ENCODE data around the gene SLC35F3. TPM values are rescaled to one million over a fixed set of nuclear protein-coding genes. Genes with fewer than 3 reads are reported as not detected.

Gene SLC35F3
- total RNA-seq, 1 donor, result not detected

- Histone ChIP-seq H3K79me2 (ENCODE audit: insufficient read depth, low read length) (no peaks in the 10 kb centered on the region), H3K4me1 (ENCODE audit: insufficient read depth, low read length) (no peaks in the 10 kb centered on the region), H3K27me3 (ENCODE audit: insufficient read depth, low read length) (no peaks in the 10 kb centered on the region), H3K4me2 (ENCODE audit: insufficient read depth, low read length) (no peak overlapping the region), H3K36me3 (ENCODE audit: insufficient read depth, low read length) (no peaks in the 10 kb centered on the region), H3K4me3 (ENCODE audit: insufficient read depth, low read length) (no peak overlapping the region), H4K20me1 (ENCODE audit: insufficient read depth, low read length) (no peaks in the 10 kb centered on the region), H3K9me3 (ENCODE audit: low read depth, low read length) (no peaks in the 10 kb centered on the region), H2AFZ (ENCODE audit: low read length) (no peak overlapping the region), H3K27ac (ENCODE audit: low read depth, low read length) (no peak overlapping the region)
- TF ChIP-seq CTCF (IDR thresholded peaks at IDR 0.05; ENCODE audit: extremely low read depth, low read depth, low read length), result no peak
- DNase-seq (ENCODE audit: insufficient read length, low spot score, missing footprints), result no peak
Observed at GRCh38 chr1:233940908-233941307, 36.4 kb downstream of the SLC35F3 start.

DNA sequence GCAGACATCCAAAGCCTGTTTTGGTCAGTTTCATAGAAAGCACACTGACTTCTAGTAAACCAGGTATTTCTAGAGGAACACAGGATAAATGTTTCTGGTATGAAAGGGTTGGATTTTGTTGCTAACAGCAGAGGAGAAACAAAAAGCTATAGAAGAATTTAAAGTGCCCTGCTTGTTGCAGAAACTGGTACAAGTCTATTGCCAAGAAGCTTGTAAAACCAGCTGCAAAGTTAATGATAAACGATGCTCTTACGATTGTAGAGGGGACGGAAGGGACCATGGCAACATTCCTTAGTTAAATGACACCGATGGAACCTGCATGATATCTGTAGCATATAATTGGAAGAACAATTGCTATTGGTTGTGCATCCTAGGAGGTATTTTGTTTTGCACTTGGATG is 40.1 kb downstream of the SLC35F3 start:
- TF ChIP-seq CTCF (IDR thresholded peaks at IDR 0.05; ENCODE audit: extremely low read depth, low read depth, low read length), result no peak

GRCh38 chr1:233945573-233945972 is 41.1 kb downstream of the SLC35F3 start:
- H3K36me3 ChIP-seq (ENCODE audit: insufficient read depth, low read length), result no peaks in the 10 kb centered on the region
- no peak overlapping the region for H2AFZ ChIP-seq (ENCODE audit: low read length)
- no peaks in the 10 kb centered on the region for H4K20me1 ChIP-seq (ENCODE audit: insufficient read depth, low read length)
- no peaks in the 10 kb centered on the region for H3K4me1 ChIP-seq (ENCODE audit: insufficient read depth, low read length)
- no peak overlapping the region for H3K27ac ChIP-seq (ENCODE audit: low read depth, low read length)
- no peaks in the 10 kb centered on the region for H3K79me2 ChIP-seq (ENCODE audit: insufficient read depth, low read length)
- H3K4me2 ChIP-seq (ENCODE audit: insufficient read depth, low read length), result no peak overlapping the region
- H3K9me3 ChIP-seq (ENCODE audit: low read depth, low read length), result no peaks in the 10 kb centered on the region
- no peak overlapping the region for H3K4me3 ChIP-seq (ENCODE audit: insufficient read depth, low read length)
- no peak for DNase-seq (ENCODE audit: insufficient read length, low spot score, missing footprints)
- H3K27me3 ChIP-seq (ENCODE audit: insufficient read depth, low read length), result no peaks in the 10 kb centered on the region
- TF ChIP-seq CTCF (IDR thresholded peaks at IDR 0.05; ENCODE audit: extremely low read depth, low read depth, low read length), result no peak

More for the DNA sequence above, 40.1 kb downstream of the SLC35F3 start:
- Histone ChIP-seq H2AFZ (ENCODE audit: low read length) (no peak overlapping the region), H3K4me3 (ENCODE audit: insufficient read depth, low read length) (no peak overlapping the region), H3K27me3 (ENCODE audit: insufficient read depth, low read length) (no peaks in the 10 kb centered on the region), H4K20me1 (ENCODE audit: insufficient read depth, low read length) (no peaks in the 10 kb centered on the region), H3K4me1 (ENCODE audit: insufficient read depth, low read length) (no peaks in the 10 kb centered on the region), H3K36me3 (ENCODE audit: insufficient read depth, low read length) (no peaks in the 10 kb centered on the region), H3K79me2 (ENCODE audit: insufficient read depth, low read length) (no peaks in the 10 kb centered on the region), H3K9me3 (ENCODE audit: low read depth, low read length) (no peaks in the 10 kb centered on the region), H3K4me2 (ENCODE audit: insufficient read depth, low read length) (no peak overlapping the region), H3K27ac (ENCODE audit: low read depth, low read length) (no peak overlapping the region)
- no peak for DNase-seq (ENCODE audit: insufficient read length, low spot score, missing footprints)

DNA sequence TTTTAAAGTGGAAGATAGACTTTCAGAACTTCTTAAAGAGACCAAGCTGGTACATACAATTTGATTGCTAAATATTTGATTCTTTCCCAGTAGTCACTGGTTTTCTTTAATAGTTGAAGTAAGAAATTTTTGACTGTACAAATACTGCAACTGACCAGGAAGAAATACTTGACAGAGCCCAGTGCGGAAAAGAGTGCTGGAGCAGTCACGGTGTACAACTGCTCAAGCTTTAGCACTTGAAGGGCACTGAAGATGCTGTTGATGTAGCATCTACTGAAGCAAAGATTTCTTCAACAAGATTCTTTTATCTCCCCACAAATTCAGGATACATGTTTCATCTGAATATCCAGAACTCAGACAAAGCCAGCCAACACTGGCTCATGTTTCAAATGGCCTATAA is 41.5 kb downstream of the SLC35F3 start:
- Histone ChIP-seq H3K27ac (ENCODE audit: low read depth, low read length) (no peak overlapping the region), H3K9me3 (ENCODE audit: low read depth, low read length) (no peaks in the 10 kb centered on the region), H3K4me3 (ENCODE audit: insufficient read depth, low read length) (no peak overlapping the region), H3K27me3 (ENCODE audit: insufficient read depth, low read length) (no peaks in the 10 kb centered on the region), H2AFZ (ENCODE audit: low read length) (no peak overlapping the region), H3K4me2 (ENCODE audit: insufficient read depth, low read length) (no peak overlapping the region), H3K79me2 (ENCODE audit: insufficient read depth, low read length) (no peaks in the 10 kb centered on the region), H4K20me1 (ENCODE audit: insufficient read depth, low read length) (no peaks in the 10 kb centered on the region), H3K36me3 (ENCODE audit: insufficient read depth, low read length) (no peaks in the 10 kb centered on the region), H3K4me1 (ENCODE audit: insufficient read depth, low read length) (no peaks in the 10 kb centered on the region)
- TF ChIP-seq CTCF (IDR thresholded peaks at IDR 0.05; ENCODE audit: extremely low read depth, low read depth, low read length), result no peak
- no peak for DNase-seq (ENCODE audit: insufficient read length, low spot score, missing footprints)
